HepG2 (cell line): Measurements from ENCODE around the gene SERPINF2. TPM values are rescaled to one million over a fixed set of nuclear protein-coding genes. Genes with fewer than 3 reads are reported as not detected.

Experiments used
- CENPBD1 ChIP-seq: sonication (generic); formaldehyde crosslinking; IDR thresholded peaks from 2 replicates; pipeline ENCODE4 v1.8.0; 2022; ENCODE audit warnings: missing genetic modification reagents, low read depth, mild to moderate bottlenecking, borderline replicate concordance
- GFI1 ChIP-seq: sonication (generic); formaldehyde crosslinking; IDR thresholded peaks from 2 replicates; pipeline ENCODE4 v1.5.0; 2020; ENCODE audit warnings: missing genetic modification reagents, mild to moderate bottlenecking, borderline replicate concordance
- IKZF4 ChIP-seq: sonication (generic); formaldehyde crosslinking; IDR thresholded peaks from 2 replicates; pipeline ENCODE4 v1.5.1; 2020; ENCODE audit warnings: borderline replicate concordance, mild to moderate bottlenecking, low read depth, missing genetic modification reagents; ENCODE audit errors: not compliant biosample characterization
- KDM4B ChIP-seq: sonication (generic); formaldehyde crosslinking; IDR thresholded peaks from 2 replicates; pipeline ENCODE4 v1.4.0; 2020; ENCODE audit warnings: missing genetic modification reagents
- POLR2AphosphoS5 ChIP-seq: IDR thresholded peaks from 2 replicates; pipeline ENCODE4 v1.6.1; 2012; ENCODE audit warnings: low read depth, low read length
- POLR2G ChIP-seq: fragments of 200-400 bp; formaldehyde crosslinking; IDR thresholded peaks from 2 replicates; pipeline ENCODE4 v1.6.1; 2018; ENCODE audit warnings: mild to moderate bottlenecking, low read depth, low read length, moderate library complexity
- RBM22 ChIP-seq: fragments of 200-400 bp; formaldehyde crosslinking; optimal IDR thresholded peaks from 2 replicates; pipeline ENCODE3; 2017; ENCODE audit warnings: mild to moderate bottlenecking, low read length, moderate library complexity
- ZBTB25 ChIP-seq: IDR thresholded peaks from 2 replicates; pipeline ENCODE4 v1.6.1; 2018; ENCODE audit warnings: missing genetic modification reagents
- ZBTB39 ChIP-seq: sonication (generic); formaldehyde crosslinking; IDR thresholded peaks from 2 replicates; pipeline ENCODE4 v1.5.0; 2020; ENCODE audit warnings: missing genetic modification reagents
- ZBTB42 ChIP-seq: sonication (generic); formaldehyde crosslinking; IDR thresholded peaks from 2 replicates; pipeline ENCODE4 v1.5.0; 2020; ENCODE audit warnings: mild to moderate bottlenecking, missing genetic modification reagents
- ZC3H4 ChIP-seq: sonication (generic); formaldehyde crosslinking; IDR thresholded peaks from 2 replicates; pipeline ENCODE4 v1.4.0; 2020; ENCODE audit warnings: missing genetic modification reagents, borderline replicate concordance
- ZFX ChIP-seq: sonication (generic); formaldehyde crosslinking; IDR thresholded peaks from 2 replicates; pipeline ENCODE4 v1.4.0; 2020; ENCODE audit warnings: mild to moderate bottlenecking, low read depth, missing genetic modification reagents, moderate library complexity
- ZKSCAN8 ChIP-seq: IDR thresholded peaks from 2 replicates; pipeline ENCODE4 v1.6.1; 2016; ENCODE audit warnings: borderline replicate concordance, missing genetic modification reagents, missing compliant biosample characterization
- ZNF503 ChIP-seq: sonication (generic); formaldehyde crosslinking; IDR thresholded peaks from 2 replicates; pipeline ENCODE4 v1.4.0; 2020; ENCODE audit warnings: missing genetic modification reagents
- ZNF510 ChIP-seq: sonication (generic); formaldehyde crosslinking; IDR thresholded peaks from 2 replicates; pipeline ENCODE4 v1.4.0; 2020; ENCODE audit warnings: low read depth, mild to moderate bottlenecking, missing genetic modification reagents
- ZNF704 ChIP-seq: sonication (generic); formaldehyde crosslinking; IDR thresholded peaks from 2 replicates; pipeline ENCODE4 v1.8.1; 2023; ENCODE audit warnings: mild to moderate bottlenecking, inconsistent platforms, moderate library complexity, missing genetic modification reagents, borderline replicate concordance
- ZNF768 ChIP-seq: sonication (generic); formaldehyde crosslinking; IDR thresholded peaks from 2 replicates; pipeline ENCODE4 v1.4.0; 2020; ENCODE audit warnings: missing genetic modification reagents
- ZSCAN29 ChIP-seq: sonication (generic); formaldehyde crosslinking; conservative IDR thresholded peaks from 2 replicates; pipeline ENCODE4 v1.4.0; 2020; ENCODE audit warnings: mild to moderate bottlenecking, missing genetic modification reagents
- ZSCAN31 ChIP-seq: sonication (generic); formaldehyde crosslinking; IDR thresholded peaks from 2 replicates; pipeline ENCODE4 v1.5.0; 2020; ENCODE audit warnings: low read depth, mild to moderate bottlenecking, missing genetic modification reagents
- polyA plus RNA-seq, 8 experiments: library from polyadenylated mRNA; depleted of rRNA in 3 of 8; stranded (reverse) in 7 of 8; unstranded in 1 of 8; fragments of >200 nt; fragmentation: Illumina TruSeq in 4 of 8; extraction: Trizol in 4 of 8; gene quantifications; 2 replicates each; pipeline versions ENCODE4 v1.2.1 to v1.2.3, GENCODE V29; 2011 to 2016; ENCODE audit warnings: low read depth in 4 of 8, missing spikeins in 1 of 8, mixed read lengths in 1 of 8; ENCODE audit not compliant: insufficient read depth in 1 of 8
- total RNA-seq, 5 experiments: library from RNA; depleted of rRNA; stranded (reverse); fragments of >200 nt; fragmentation: Illumina TruSeq; extraction: Trizol; gene quantifications; 2 replicates each; pipeline ENCODE4 v1.2.3, GENCODE V29; 2016; ENCODE audit warnings: low read depth in 1 of 5
- TF ChIP-seq, protein P1 (sequence below): sonication (generic); formaldehyde crosslinking; IDR thresholded peaks from 2 replicates; pipeline ENCODE4 v1.8.0; 2022; ENCODE audit warnings: missing genetic modification reagents, mild to moderate bottlenecking, borderline replicate concordance

SERPINF2 gene
- total and polyA plus RNA-seq, 2 of the 13 experiments (the other 11 are each of a cell fraction or from before 2014, with no cell fraction given) = 309 to 548 TPM

- TF ChIP-seq ZBTB39 (CRISPR knock-in tag) = no peak
- peak; percentile 25; the same call in 1 of the 2 replicates for TF ChIP-seq ZNF510
- peak; percentile 36; the same call in 1 of the 2 replicates for TF ChIP-seq ZFX (CRISPR knock-in tag)
- TF ChIP-seq ZBTB25 (CRISPR knock-in tag) = no peak; the same call in 1 of the 2 replicates
- 0 out of 2 replicates have a peak, but pooled peaks have one; percentile 49 for TF ChIP-seq KDM4B (CRISPR knock-in tag)
- TF ChIP-seq ZKSCAN8 (CRISPR knock-in tag) = no peak
- no peak for TF ChIP-seq IKZF4 (CRISPR knock-in tag)
- TF ChIP-seq GFI1 (CRISPR knock-in tag) = no peak
- no peak; the same call in 1 of the 2 replicates for TF ChIP-seq ZC3H4
- TF ChIP-seq RBM22 = peak; percentile 22
- no peak for TF ChIP-seq ZNF503 (CRISPR knock-in tag)
- peak; percentile 84; the same call in 1 of the 2 replicates for TF ChIP-seq ZSCAN31 (CRISPR knock-in tag)
- TF ChIP-seq CENPBD1 (CRISPR knock-in tag) = no peak
- TF ChIP-seq ZNF768 (CRISPR knock-in tag) = peak; percentile 76; the same call in 1 of the 2 replicates
- TF ChIP-seq ZNF704 (CRISPR knock-in tag) = no peak
- no peak for TF ChIP-seq ZSCAN29 (CRISPR knock-in tag)
- TF ChIP-seq, protein P1, sequence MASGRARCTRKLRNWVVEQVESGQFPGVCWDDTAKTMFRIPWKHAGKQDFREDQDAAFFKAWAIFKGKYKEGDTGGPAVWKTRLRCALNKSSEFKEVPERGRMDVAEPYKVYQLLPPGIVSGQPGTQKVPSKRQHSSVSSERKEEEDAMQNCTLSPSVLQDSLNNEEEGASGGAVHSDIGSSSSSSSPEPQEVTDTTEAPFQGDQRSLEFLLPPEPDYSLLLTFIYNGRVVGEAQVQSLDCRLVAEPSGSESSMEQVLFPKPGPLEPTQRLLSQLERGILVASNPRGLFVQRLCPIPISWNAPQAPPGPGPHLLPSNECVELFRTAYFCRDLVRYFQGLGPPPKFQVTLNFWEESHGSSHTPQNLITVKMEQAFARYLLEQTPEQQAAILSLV (CRISPR knock-in tag) = no peak
- TF ChIP-seq POLR2AphosphoS5 = peak; percentile 65
- peak; percentile 87 for TF ChIP-seq POLR2G
- no peak for TF ChIP-seq ZBTB42 (CRISPR knock-in tag)
Observed at GRCh38 chr17:1716076-1716911, 26.4 kb upstream of the SERPINF2 start (continued).
